DMS153 treated with DMSO at 0.1 percent for 48 hours (cell line): Measurements from ENCODE around the gene SYT2.
"Not testable (repeated sequence)": the region's sequence is repeated elsewhere in the genome, so short reads cannot be mapped to it uniquely, and the experiment has no call there.

Experiments used
- DNase-seq: peaks from one replicate; lab custom pipeline; 2025; ENCODE audit not compliant: unreplicated experiment; lab: John Stamatoyannopoulos, UW

The SYT2 gene

GRCh38 chr1:202643397-202644218, 66.6 kb downstream of the SYT2 start:
- DNase-seq, result no peak

DNA sequence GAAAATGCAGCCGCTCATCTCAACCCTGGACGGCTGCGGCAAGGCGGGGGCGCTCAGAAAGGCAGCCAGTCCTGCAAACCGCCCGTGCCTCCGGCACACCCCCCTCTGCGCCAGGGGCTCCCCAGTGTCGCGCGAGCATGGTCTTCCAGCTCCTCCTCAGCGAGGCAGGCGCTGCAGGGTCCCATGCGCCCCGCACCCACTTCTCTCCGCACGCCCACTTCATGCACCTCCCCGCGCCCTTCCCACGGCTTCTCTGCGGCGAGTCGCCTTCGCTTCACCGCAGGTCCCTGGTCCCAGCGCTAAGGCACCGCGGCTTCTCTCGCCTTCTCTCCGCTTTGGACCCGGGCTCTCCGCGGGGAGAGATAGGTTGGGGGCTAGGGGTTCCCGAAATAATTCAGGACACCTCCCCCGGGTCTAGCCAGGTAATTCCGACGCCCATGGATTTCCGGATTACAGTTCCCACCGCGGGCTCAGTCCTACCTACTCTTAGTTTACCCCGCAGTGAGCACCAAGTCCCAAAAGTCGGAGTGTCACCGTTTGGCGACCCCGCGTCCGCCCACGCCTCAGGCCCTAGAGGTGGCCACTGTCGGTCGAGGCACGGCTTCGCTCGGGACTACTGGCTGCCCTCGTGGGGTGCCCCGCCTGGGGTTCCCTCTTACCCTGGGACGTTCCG, 67.5 kb downstream of the SYT2 start:
- DNase-seq, result no peak

GRCh38 chr1:202642212-202642611, 68.0 kb downstream of the SYT2 start:
- no peak for DNase-seq

DNA sequence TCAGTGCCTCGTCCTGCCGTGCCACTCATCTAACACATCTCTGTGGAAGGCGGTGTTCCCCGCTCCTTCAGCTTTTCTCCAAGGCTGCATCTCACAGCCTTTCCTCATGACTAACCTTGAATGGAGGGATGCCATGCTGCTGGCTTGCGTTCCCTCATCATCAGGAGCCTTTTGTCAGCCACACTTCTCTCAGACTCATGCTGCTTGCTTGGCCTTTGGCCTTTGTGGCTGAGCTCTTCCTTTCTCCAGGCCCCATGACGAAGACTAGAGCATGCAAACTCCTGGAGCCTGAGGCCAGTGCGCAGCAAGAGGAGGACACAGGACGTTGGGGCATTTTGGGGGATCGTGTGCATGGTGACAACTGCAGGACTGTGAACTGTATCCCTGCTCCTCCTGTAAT, 70.8 kb downstream of the SYT2 start:
- no peak for DNase-seq

DNA sequence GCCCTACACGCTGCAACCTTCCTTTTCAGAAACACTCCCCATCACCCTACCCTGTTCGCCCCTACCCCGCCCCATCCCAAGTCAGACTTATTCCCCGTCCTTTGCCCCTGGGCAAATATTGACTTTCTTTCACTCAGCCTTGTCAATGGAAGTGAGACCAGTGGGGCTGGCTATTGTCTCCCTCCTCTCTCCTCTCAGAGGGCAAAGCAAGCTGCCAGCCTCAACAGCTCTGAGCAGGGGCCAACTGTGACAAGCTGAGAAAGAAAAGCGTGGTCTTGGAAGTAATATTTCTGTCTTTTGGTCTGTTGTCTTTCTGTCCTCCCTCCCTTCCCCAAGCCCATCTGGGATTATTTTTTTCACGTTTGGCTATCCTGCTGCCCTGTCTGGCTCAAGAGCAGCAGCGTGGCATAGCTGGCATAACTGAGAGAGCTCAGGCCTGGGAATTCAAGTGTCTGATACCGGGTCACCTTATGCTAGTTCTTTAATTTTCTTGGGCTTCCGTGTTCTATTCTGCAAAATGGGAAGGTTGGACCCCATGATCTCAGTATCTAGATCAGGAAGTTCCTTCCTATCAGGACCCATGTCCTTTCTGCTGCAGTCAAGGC, 71.5 kb downstream of the SYT2 start:
- DNase-seq, result not testable (repeated sequence)

GRCh38 chr1:202638019-202638700, 72.1 kb downstream of the SYT2 start:
- no peak for DNase-seq

- DNase-seq, result not testable (repeated sequence)
Measured at GRCh38 chr1:202637321-202638018, 72.8 kb downstream of the SYT2 start.

DNA sequence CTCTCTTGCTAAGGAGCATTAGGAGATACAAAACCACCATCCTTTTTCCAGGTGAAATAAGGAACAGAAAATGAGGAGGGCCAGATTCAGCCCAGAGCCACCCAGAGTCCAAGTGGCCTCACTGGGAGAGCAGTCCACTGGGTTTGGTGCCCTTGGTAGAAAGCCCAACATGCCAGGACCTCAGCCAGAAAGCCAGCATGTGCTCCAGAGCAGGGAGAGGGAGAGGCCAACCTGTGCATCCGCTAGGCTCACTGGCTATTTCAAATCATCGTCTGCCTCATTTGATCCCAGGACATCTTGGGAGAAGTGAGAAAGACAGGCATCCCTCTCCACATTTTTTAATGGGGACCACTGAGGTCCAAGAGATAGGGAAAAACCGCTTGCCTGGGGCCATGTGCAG, 74.1 kb downstream of the SYT2 start:
- DNase-seq, result not testable (repeated sequence)

GRCh38 chr1:202632241-202632640, 78.0 kb downstream of the SYT2 start:
- no peak for DNase-seq

- DNase-seq, result no peak
Measured at GRCh38 chr1:202631076-202631923, 79.0 kb downstream of the SYT2 start.

- no peak for DNase-seq
Measured at GRCh38 chr1:202630541-202630940, 79.7 kb downstream of the SYT2 start.

DNA sequence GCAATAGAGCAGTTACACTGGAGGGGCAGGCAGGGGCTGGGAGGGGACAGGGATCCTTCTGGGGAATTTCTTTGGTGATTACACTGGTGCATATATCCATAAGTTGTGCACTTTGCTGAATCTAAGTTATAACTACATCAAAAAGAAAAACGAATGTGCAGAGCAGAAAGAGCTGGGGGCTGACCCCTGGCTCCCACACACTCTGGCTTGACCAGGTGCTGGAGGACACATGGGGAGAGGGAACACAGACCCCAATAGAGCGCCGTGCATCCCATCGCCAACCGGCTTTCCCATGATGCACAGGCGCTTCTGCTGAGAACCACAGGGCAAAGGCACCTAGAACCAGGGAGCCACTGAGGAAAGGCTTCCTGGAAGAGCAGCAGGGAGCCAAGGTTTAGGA, 80.2 kb downstream of the SYT2 start:
- not testable (repeated sequence) for DNase-seq

GRCh38 chr1:202629257-202629811, 80.9 kb downstream of the SYT2 start:
- not testable (repeated sequence) for DNase-seq

GRCh38 chr1:202628646-202629215, 81.5 kb downstream of the SYT2 start:
- no peak for DNase-seq

GRCh38 chr1:202627841-202628565, 82.3 kb downstream of the SYT2 start:
- DNase-seq, result no peak

DNA sequence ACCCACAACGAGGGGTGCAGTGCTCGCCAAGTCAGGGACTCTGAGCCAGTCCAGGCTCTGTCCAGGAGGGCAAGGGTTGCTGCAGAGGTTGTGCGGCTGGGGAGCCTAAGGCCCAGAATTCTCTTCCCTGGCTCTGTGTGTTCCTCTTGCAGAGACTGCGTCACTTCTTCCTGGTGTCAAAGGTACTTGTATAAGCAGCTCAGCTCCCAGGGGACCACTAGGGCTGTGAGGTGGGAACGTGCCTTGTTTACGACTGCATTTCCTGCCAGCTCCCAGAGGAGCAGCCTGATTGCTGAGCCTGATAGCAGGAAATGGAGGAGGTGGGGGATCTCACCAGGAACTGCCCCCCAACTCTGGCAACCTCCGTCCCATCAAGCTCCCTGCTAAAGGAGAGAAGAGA, 83.2 kb downstream of the SYT2 start:
- peak; percentile 92 for DNase-seq

DNA sequence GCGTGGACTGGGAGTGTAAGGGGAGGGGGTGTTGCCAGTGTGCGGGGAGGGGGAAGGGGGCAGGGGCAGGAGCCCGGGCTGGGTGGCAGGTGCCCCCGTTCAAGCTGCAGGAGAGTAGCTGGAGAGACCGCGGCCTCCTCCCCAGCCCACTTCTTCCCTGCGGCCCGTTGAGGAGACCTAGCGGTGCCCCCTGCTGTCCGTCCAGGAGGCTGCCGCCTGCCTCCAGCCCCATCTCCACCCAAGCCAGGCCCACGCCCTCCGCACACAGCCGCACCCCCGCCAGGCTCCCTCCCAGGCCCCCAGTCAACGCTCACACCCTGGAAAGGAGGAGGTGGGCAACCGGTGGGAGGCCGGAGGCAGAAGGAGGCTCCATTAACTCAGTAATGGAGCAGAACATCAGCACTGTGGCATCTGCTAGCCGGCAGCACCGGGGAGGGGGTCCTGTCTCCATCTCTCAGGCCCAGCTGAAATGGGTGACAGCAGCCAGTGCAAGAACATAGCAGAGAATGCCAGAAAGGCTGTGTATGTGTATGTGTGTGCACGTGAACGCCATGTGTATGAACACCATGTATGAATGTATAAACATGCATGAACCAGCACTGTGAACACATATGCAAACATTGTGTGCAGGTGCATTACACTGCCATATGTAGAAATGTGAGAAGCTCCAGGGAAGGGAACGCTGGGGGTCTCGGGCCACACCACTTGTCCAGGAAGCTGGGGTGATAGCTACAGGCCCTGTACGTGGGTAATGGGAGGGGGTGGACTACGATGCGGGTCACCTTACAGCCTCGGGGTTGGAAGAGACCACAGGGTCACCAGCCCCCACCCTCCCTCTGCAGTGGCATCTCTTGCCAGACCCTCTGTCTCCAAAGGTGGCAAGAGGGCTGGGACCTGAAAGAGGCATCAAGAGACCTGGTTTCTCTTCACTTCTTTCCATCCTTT, 84.6 kb downstream of the SYT2 start:
- DNase-seq, result peak; percentile 64

DNA sequence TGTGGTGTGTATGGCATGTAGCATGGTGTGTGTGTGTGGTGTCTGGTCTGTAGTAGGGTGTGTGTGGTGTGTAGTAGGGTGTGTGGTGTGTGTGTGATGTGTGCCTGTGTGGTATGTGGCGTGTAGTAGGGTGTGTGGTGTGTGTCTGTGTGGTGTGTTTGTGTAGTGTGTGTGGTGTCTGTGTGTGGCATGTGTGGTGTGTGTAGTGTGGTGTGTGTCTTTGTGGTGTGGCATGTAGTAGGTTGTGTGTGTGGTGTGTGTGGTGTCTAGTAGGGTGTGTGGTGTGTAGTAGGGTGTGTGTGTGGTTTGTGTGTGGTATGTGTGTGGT, 85.5 kb downstream of the SYT2 start:
- DNase-seq, result no peak
